ENCODE measurements around the gene GJC2.

GRCh38 chr1:228154021-228154669 is 4.4 kb downstream of the GJC2 start:
- TF ChIP-seq FOXK2 (IDR thresholded peaks at IDR 0.05) (no peak), ARNT (IDR thresholded peaks at IDR 0.05) (no peak), ELF4 (IDR thresholded peaks at IDR 0.05) (no peak), BHLHE40 (IDR thresholded peaks at IDR 0.05; ENCODE audit: borderline replicate concordance) (no peak), SP1 (IDR thresholded peaks at IDR 0.05) (no peak), FOXM1 (IDR thresholded peaks at IDR 0.05; ENCODE audit: borderline replicate concordance) (no peak)

Data from HEK293T (cell line).